NCI-H2081 (cell line): ENCODE results near the gene MMP23B.
"Not testable (repeated sequence)": the region's sequence is repeated elsewhere in the genome, so short reads cannot be mapped to it uniquely, and the experiment has no call there.

Experiments
- DNase-seq, 2 experiments: peaks; one replicate each; lab custom pipeline; 2025; lab: John Stamatoyannopoulos, UW

MMP23B gene

GRCh38 chr1:1630965-1631781, 800 bp upstream of the MMP23B start:
- no peak for DNase-seq

DNA sequence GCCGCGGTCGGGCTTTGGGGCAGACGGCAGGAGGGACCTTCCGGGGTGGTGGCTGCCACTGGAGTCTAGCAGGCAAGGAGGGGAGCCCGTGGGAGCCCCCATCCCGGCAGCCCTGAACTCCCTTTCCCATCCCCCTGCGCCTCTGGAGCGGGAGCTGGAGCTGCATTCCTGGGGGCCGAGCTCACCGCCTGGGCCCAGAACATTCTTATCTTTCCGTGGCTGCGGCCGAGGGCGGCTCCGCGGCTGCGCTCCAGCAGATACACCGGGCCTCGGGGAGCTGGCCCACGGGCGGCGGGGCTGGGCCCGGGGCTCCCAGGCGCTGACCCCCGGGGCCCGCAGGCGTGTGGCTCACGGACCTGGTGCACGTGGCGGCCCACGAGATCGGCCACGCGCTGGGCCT, 1.4 kb downstream of the MMP23B start:
- not testable (repeated sequence) for DNase-seq

GRCh38 chr1:1634613-1635012, 2.6 kb downstream of the MMP23B start:
- not testable (repeated sequence) for DNase-seq

- not testable (repeated sequence) for DNase-seq
Observed at GRCh38 chr1:1636621-1637478, 4.9 kb downstream of the MMP23B start.

DNA sequence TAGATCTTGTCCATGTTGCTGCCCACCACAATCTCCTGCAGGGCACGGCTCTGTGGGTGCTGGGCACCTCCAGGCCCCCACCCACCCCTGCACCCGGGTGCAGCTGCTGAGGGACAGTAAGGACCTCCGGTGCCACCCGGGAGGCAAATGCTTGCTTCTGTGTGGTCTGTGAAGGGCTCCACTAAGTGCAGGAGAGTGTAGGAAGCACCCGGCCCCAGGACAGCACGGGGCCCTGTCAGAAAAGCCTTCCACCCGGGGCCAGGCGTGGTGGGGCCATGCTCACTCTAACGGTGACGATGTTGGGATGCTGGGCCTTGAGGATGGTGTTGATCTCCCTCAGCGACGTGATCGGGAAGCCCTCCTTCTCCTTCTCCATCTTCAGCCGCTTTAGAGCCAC, 5.5 kb downstream of the MMP23B start:
- not testable (repeated sequence) for DNase-seq

- DNase-seq = not testable (repeated sequence)
Observed at GRCh38 chr1:1638528-1638927, 6.6 kb downstream of the MMP23B start.

GRCh38 chr1:1639368-1639767, 7.4 kb downstream of the MMP23B start:
- not testable (repeated sequence) for DNase-seq

GRCh38 chr1:1640081-1640480, 8.1 kb downstream of the MMP23B start:
- not testable (repeated sequence) for DNase-seq

DNA sequence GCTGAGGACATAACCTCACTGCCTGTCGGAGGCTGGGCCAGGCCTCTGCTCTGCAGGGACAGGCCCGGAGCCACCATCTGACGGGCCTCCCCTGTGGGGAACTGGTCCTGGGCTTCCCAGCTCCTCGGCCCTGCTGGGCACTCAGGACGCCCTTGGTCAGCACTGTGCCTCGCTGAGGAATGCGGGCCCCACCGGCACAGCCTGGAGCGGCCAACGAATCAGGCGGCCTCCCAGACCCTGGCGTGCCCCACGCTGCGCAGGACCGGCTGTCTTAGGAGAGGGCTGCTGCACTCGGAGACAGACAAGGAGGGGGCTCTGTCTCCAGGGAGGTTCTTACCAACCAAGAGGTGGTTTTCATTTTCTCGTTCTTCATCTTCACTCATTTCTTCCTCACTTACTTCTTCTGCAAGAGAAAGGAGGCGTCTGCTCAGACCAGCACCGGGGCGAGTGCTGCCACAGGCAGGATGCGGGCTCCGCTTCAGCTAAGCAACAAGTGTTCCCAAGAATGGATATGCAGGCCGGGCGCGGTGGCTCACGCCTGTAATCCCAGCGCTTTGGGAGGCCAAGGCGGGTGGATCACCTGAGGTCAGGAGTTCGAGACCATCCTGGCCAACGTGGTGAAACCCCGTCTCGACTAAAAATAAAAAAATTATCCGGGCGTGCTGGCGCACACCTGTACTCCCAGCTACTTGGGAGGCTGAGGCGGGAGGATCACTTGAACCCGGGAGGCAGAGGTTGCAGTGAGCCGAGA, 8.9 kb downstream of the MMP23B start:
- DNase-seq = not testable (repeated sequence)

DNA sequence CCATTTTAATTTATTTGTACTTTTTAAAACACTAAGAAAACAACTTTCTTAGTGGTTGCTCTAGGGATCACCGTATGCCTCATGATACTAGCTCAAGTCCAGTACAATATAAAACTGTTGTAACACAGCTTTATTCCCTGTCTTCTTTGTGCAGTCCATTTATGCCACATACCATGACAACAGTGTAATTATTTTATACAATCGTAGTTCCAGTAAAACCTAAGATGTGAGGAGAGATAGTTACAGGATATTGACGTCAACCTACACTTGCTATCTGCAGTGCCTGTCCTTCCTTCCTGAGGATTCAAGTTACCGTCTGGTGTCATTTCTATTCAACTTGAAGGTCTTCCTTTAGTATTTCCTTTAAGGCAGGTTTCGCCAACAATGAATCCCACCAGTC, 14.4 kb downstream of the MMP23B start:
- not testable (repeated sequence) for DNase-seq

GRCh38 chr1:1647567-1648241, 15.7 kb downstream of the MMP23B start:
- DNase-seq = not testable (repeated sequence)

GRCh38 chr1:1648265-1648664, 16.3 kb downstream of the MMP23B start:
- not testable (repeated sequence) for DNase-seq

DNA sequence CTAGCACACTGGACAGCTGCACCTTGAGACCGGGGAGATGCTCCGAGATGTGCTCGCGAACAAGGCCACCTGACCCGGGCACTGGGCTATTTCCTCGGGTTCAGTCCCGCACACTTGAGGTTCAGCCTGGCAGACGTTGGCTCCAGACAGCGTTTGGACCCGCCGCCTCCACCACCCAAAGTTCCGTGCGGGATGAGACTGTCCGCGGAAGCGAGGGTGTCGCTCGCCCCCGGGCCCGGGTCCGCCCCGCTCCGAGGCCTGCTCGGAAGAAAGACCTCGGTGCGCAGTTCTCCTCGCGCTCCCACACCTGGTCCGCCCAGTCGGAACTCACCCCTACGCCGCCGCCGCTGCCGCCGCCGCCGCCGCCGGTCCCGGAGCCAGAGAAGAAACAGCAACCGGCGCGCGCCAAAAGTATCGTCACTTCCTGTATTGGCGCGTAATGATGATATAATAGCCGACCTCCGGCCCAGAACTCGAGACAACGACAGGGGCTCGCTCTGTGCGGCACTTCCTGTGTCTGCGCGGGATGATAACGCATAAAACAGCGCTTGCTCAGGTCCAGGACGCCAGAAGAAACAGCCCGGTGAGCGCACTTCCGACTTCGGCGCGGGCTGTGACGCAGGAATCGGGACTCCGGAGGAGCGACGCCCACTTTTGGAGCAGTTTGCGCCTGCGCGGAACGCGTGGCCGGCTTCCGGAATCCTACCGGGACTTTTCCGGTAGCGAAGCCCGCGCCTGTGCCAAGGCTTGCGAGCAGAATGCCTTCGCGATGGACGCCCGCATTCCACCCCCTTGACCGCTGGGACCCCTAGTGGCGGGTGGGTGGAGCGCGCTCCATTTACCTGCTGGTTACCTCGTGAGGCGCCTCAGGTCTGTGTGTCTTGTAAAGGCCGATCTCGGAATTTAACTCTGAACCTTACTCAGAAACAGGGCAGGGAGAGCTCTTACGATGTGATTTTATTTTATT, 26.9 kb downstream of the MMP23B start, which contains the start of gene CDK11B:
Gene CDK11B (minus strand): TSS at position 422 of the 967 bp plus-strand sequence. CDS start 1,519 bp downstream, outside the sequence.
- peak; percentile 87 to 92 for DNase-seq

DNA sequence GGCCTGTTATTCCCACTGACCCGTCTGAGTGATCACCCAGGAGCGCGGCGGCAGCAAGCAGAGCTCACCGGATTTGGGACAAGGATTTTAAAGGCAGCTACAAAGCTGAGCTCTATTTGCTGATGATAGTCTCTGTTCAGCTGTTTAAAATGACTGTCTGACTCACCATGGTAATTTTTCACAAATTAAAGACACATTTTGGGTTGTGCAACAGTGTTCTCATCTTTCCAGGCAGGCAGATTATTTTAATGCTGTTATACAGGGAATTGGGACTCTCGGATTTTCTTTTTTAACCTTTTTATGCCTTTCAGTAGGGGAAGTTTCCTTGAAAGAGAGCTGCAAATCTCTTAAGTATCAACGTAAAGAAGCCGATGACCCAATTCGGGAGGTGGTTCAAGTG, 30.4 kb downstream of the MMP23B start:
- not testable (repeated sequence) for DNase-seq

DNA sequence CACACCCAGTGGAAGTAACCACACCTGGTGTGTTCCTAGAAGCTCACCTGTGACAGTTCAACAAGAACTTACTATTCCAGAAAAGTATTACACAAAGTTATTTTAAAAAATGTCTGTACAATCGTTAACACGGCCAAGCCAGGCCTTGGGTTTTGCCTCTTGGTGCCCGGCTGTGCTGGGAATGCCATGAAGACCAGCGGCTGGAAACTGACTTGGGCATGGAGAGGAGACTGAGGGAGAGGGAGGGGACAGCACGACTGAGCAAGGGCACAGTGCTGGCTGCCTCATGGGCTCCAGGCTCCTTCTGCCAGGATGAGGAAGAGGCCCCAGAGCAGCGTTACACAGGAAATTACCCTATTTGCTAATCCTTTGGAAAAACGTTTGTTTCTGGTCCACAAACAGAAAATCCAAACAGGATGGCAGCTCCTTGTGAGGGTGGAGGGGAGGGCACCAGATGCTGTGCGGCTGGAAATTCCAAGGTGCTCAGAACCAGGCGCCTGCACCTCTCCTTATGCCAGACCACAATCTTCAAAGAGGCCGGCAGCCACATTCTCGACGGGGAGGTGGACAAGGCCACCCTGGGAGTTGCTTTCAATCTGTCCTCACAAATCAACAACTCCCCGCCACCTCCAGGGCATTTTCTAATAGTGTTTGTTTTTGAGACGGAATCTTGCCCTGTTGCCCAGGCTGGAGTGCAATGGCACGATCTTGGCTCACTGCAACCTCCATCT, 31.0 kb downstream of the MMP23B start:
- not testable (repeated sequence) for DNase-seq

- DNase-seq = not testable (repeated sequence)
Observed at GRCh38 chr1:1664318-1664717, 32.3 kb downstream of the MMP23B start.

DNA sequence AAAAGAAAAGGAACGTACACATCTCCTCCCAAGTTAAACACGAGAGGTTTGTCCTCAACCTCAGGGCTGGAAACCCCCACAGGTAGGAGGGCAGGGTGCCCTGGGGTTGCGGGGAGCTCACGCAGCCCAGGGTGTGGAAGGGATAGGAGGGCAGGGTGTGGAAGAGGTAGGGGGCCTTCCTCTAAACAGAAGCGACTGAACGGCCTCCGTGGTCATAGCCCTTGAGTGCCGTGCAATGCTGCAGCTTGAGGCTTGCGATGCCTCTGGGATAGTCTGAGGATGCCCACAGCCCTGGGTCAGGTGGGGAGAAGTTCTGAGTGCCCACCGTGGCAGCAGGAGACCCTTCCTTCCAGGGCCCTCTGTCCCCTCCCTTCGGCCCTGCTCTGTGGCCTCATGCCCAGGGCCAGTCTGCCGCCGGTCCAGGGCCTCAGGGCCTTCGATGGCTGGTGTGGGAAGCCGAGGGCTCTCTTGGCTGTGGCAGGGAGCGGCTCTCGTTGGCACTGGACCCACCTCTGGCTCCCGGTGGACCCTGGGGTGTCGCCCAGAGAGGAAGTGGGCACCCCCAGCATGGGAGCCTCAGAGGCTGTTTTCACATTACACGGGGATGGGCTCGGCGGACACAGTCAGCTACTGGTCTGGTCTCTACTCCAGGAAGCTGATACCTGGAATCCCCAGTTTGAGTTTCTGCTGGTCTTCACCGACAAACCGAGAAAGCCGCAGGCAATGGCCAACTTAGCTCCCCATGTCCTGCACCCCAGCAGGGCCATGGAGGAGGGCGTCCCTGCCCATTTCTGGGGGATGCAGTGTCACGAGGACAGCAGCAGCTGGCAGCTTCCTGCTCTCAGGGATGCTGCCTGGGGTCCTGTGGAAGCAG, 33.2 kb downstream of the MMP23B start:
- no peak for DNase-seq

DNA sequence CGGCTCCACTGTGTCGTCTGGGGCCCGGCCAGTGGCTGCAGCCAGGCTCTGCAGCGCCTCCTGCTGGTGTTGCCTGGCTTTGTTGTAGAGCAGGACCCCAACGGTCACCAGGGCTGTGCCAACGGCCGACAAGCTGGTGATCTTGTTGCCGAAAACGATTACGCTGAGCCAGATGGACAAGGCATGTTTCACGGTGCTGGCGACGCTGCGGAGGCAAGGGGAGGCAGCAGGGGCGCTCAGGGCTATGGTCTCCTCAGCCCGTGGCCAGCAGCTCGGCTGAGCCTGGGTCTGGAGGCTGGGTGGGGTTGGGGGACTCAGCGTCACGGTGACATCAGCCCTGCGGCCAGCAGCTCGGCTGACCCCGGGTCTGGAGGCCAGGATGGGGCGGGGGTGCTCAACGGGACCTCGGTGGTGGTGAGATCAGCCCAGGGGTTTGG, 33.9 kb downstream of the MMP23B start:
- no peak for DNase-seq
